Psoas muscle (tissue), 8 donors: ENCODE results near the gene XKR7. TPM values are rescaled to one million over a fixed set of nuclear protein-coding genes. Genes with fewer than 3 reads are reported as not detected.
A peak's percentile ranks its signal among the peaks of the same experiment; 100 is the strongest.

Experiments used
- ATAC-seq, 4 donors: fragments of 200-7000 bp; cut with Tn5 transposase; one replicate each; pipeline ENCODE4 v1.9.1; 2020; ENCODE audit warnings: moderate library complexity in 3 of 4, mild to moderate bottlenecking in 2 of 4
- DNase-seq, 2 donors: peaks; one replicate each; pipeline ENCODE4 v3.0.0-alpha.2; 2020
- H3K27ac ChIP-seq: fragments of 200-600 bp; one replicate; pipeline ENCODE4 v1.8.0; 2022
- H3K27me3 ChIP-seq, 3 donors: fragments of 200-600 bp in 1 of 3; one replicate each; pipeline versions ENCODE4 v1.6.1 to v1.8.0; 2013 to 2022; ENCODE audit warnings: low read length in 2 of 3, mild to moderate bottlenecking in 2 of 3, moderate library complexity in 1 of 3; ENCODE audit not compliant: insufficient read depth in 3 of 3
- H3K36me3 ChIP-seq, 2 donors: fragments of 200-600 bp in 1 of 2; one replicate each; pipeline versions ENCODE4 v1.6.1 to v1.8.0; 2013 to 2022; ENCODE audit warnings: low read depth in 1 of 2, mild to moderate bottlenecking in 1 of 2, moderate library complexity in 1 of 2; ENCODE audit not compliant: insufficient read depth in 1 of 2
- H3K4me1 ChIP-seq: fragments of 200-600 bp; one replicate; pipeline ENCODE4 v1.8.0; 2022
- H3K4me3 ChIP-seq: fragments of 200-600 bp; one replicate; pipeline ENCODE4 v1.8.0; 2022; ENCODE audit warnings: mild to moderate bottlenecking
- H3K9me3 ChIP-seq: fragments of 200-600 bp; one replicate; pipeline ENCODE4 v1.8.0; 2022
- CTCF ChIP-seq: fragments of 200-600 bp; IDR thresholded peaks from one replicate; pipeline ENCODE4 v1.8.0; 2022; ENCODE audit warnings: antibody characterized with exemption
- WGBS, 3 donors: extraction: QIAGEN DNeasy Blood & Tissue Kit; methylation state at CpG; one replicate each; pipeline versions ENCODE4 v1.1.6 to v1.1.7; 2013; 5-methylcytosine and 5-hydroxymethylcytosine counted together
- intact Hi-C, 2 donors: fragments of 100-400 bp; cut with DNase I; formaldehyde crosslinking; loops; one replicate each; pipeline versions ENCODE4 v1.11.0 to v1.14.2; 2022
- polyA plus RNA-seq, 3 donors: library from polyadenylated mRNA; stranded (reverse); fragments of 200-250 nt; gene quantifications; one replicate each; pipeline ENCODE4 v1.2.3, GENCODE V29; 2013
- total RNA-seq, 4 donors: library from RNA; stranded (reverse); fragmentation: NEBNext Ultra II Directional in 2 of 4; extraction: Animal tissue kit (Norgen Biotek cat#: 25700) in 2 of 4; gene quantifications; one replicate each; pipeline versions ENCODE4 v1.2.1 to v1.2.4, GENCODE V29; 2021 to 2023
- donor health status: healthy with polysubstance abuse.
- donor health status: DM: no; HTN: no; CAD: no; lungs with moderate emphysema.
- donor health status: Bipolar disorder and iron deficiency.
- donor health status: healthy.
- donor health status: DM: yes; HTN: yes; CAD: no.
- donor health status: DM: no; HTN: no; CAD: no.
- donor health status: DM: no; HTN: no; CAD: no.
- donor health status: DM: yes; HTN: yes; CAD: no.

The XKR7 gene
- total and polyA plus RNA-seq, 7 donors: under 0.01 to 0.02 TPM; not detected in 5

GRCh38 chr20:32040142-32040953, 72.4 kb downstream of the XKR7 start:
- no peak for TF ChIP-seq CTCF
- H3K36me3 ChIP-seq: no peaks in the 10 kb centered on the region
- no peak overlapping the region for H3K27ac ChIP-seq
- H3K27me3 ChIP-seq: peaks cover 0 to 24% (median 3%) of the 10 kb centered on the region in 3 donors
- no peaks in the 10 kb centered on the region for H3K4me1 ChIP-seq
- no peak overlapping the region for H3K4me3 ChIP-seq
- 42 to 54% (median 48%) methylated on average over 8 to 10 of the region's 10 CpGs for WGBS, 3 donors
- DNase-seq: peak in 1 of 2 donors; percentile 21
- peak; percentile 24 to 53 (median 46) for ATAC-seq
- intact Hi-C loops: no loop called here
- H3K9me3 ChIP-seq: no peaks in the 10 kb centered on the region

- DNase-seq (no peak), ATAC-seq (no peak)
- H3K36me3 ChIP-seq: no peaks in the 10 kb centered on the region
- no peaks in the 10 kb centered on the region for H3K9me3 ChIP-seq
- H3K27ac ChIP-seq: no peak overlapping the region
- 60 to 72% (median 69%) methylated on average over 3 of the region's 3 CpGs for WGBS, 3 donors
- TF ChIP-seq CTCF: no peak
- peaks cover 0 to 28% (median 11%) of the 10 kb centered on the region in 3 donors for H3K27me3 ChIP-seq
- no peaks in the 10 kb centered on the region for H3K4me1 ChIP-seq
- intact Hi-C loops: no loop called here
- no peak overlapping the region for H3K4me3 ChIP-seq
Observed at GRCh38 chr20:32045999-32046398, 78.0 kb downstream of the XKR7 start.

GRCh38 chr20:32050324-32050841, 82.4 kb downstream of the XKR7 start:
- 90 to 93% (median 91%) methylated on average over 4 of the region's 4 CpGs for WGBS, 3 donors
- Histone ChIP-seq H3K27ac (no peak overlapping the region), H3K9me3 (no peaks in the 10 kb centered on the region), H3K4me1 (no peaks in the 10 kb centered on the region), H3K4me3 (no peak overlapping the region), H3K27me3 (peaks cover 0 to 59% (median 30%) of the 10 kb centered on the region in 3 donors), H3K36me3 (no peaks in the 10 kb centered on the region)
- ATAC-seq (no peak), DNase-seq (no peak)
- intact Hi-C loops: no loop called here
- TF ChIP-seq CTCF: no peak

- Histone ChIP-seq H3K9me3 (no peaks in the 10 kb centered on the region), H3K4me3 (no peak overlapping the region), H3K36me3 (no peaks in the 10 kb centered on the region), H3K27ac (no peak overlapping the region), H3K27me3 (peaks cover 0 to 59% (median 30%) of the 10 kb centered on the region in 3 donors), H3K4me1 (no peaks in the 10 kb centered on the region)
- ATAC-seq: peak; percentile 21 to 52 (median 34)
- intact Hi-C loops: no loop called here
- DNase-seq: peak; percentile 43 to 68
- no peak for TF ChIP-seq CTCF
- WGBS, 3 donors: 16 to 19% (median 17%) methylated on average over 17 of the region's 17 CpGs
Observed at GRCh38 chr20:32050851-32051556, 83.1 kb downstream of the XKR7 start.
